K562 (cell line): ENCODE results near the gene RAD21L1. TPM values are rescaled to one million over a fixed set of nuclear protein-coding genes. Genes with fewer than 3 reads are reported as not detected.

Experiments used
- ATAC-seq: fragments of 200-7000 bp; cut with Tn5 transposase; 3 replicates; pipeline ENCODE4 v1.9.1; 2020; ENCODE audit warnings: moderate library complexity
- BruUV-seq: library from RNA; stranded (reverse); fragments of 400-500 nt; replicated peaks from 2 replicates; lab custom pipeline; 2021; lab: Mats Ljungman, UMichigan
- CTCF ChIA-PET: fragments of 300-600 bp; formaldehyde crosslinking; extraction: SDS; loops from one replicate; lab custom pipeline; 2021; ENCODE audit warnings: low intra/inter-chr PET ratio; lab: Yijun Ruan, JAX
- POLR2A ChIA-PET: fragments of 300-600, 350-650 bp; sonication (Branson Sonifier 250); formaldehyde crosslinking; extraction: SDS; loops from one replicate; lab custom pipeline; 2021; ENCODE audit warnings: antibody characterized with exemption, inconsistent platforms; lab: Yijun Ruan, JAX
- DNase-seq, 4 experiments: peaks; one replicate each; pipeline versions ENCODE4 v3.0.0 to v3.0.0-alpha.2; 2011 to 2018; ENCODE audit warnings: low spot score in 3 of 4, mixed read lengths in 3 of 4; ENCODE audit errors: extremely low read depth in 1 of 4
- FAIRE-seq: peaks from 2 replicates; lab custom pipeline; 2011; peaks lifted over from hg19 to GRCh38; lab: Jason Lieb, UNC
- H2AFZ ChIP-seq: 2 replicates; pipeline ENCODE4 v1.6.0; 2011; ENCODE audit warnings: low read depth, low read length, control low read depth, inconsistent platforms
- H3K27ac ChIP-seq: fragments of 200-600 bp; 3 replicates; pipeline ENCODE4 v1.8.0; 2011; ENCODE audit warnings: low read depth, mild to moderate bottlenecking, control low read depth, inconsistent platforms, low read length, moderate library complexity, mixed read lengths; ENCODE audit errors: extremely low read depth
- H3K27me3 ChIP-seq, 2 experiments: fragments of 300-600 bp in 1 of 2; 2 replicates in 1 of 2; 3 replicates in 1 of 2; pipeline versions ENCODE4 v1.6.0 to v1.8.0; 2011; ENCODE audit warnings: inconsistent platforms in 2 of 2, low read length in 2 of 2, mild to moderate bottlenecking in 1 of 2, mixed read lengths in 1 of 2, moderate library complexity in 1 of 2; ENCODE audit not compliant: control insufficient read depth in 2 of 2, insufficient read depth in 2 of 2
- H3K36me3 ChIP-seq: fragments of 300-600 bp; 3 replicates; pipeline ENCODE4 v1.8.0; 2011; ENCODE audit warnings: mild to moderate bottlenecking, low read length, inconsistent platforms; ENCODE audit not compliant: control insufficient read depth, insufficient read depth
- H3K4me1 ChIP-seq, 2 experiments: fragments of 200-600 bp in 1 of 2; replicated peaks in 1 of 2; 2 replicates in 1 of 2; 3 replicates in 1 of 2; pipeline versions ENCODE4 v1.5.1 to v1.8.0; 2011; ENCODE audit warnings: inconsistent platforms in 2 of 2, low read length in 2 of 2, mild to moderate bottlenecking in 1 of 2, mixed read lengths in 1 of 2, moderate library complexity in 1 of 2; ENCODE audit not compliant: control insufficient read depth in 2 of 2, insufficient read depth in 2 of 2
- H3K4me2 ChIP-seq: 2 replicates; pipeline ENCODE4 v1.6.1; 2011; ENCODE audit warnings: low read length, control low read depth, inconsistent platforms, mixed read lengths; ENCODE audit not compliant: insufficient read depth
- H3K4me3 ChIP-seq: fragments of 200-600 bp; sonication (generic), shearing (Covaris generic); 2 replicates; pipeline ENCODE4 v1.5.1; 2016; ENCODE audit warnings: control low read depth, inconsistent platforms
- H3K79me2 ChIP-seq: fragments of 200-600 bp; 3 replicates; pipeline ENCODE4 v1.8.0; 2011; ENCODE audit warnings: low read length, inconsistent platforms; ENCODE audit not compliant: control insufficient read depth, insufficient read depth
- H3K9ac ChIP-seq, 2 experiments: 2 replicates each; pipeline versions ENCODE4 v1.6.0 to v1.6.1; 2011; ENCODE audit warnings: low read depth in 2 of 2, low read length in 2 of 2, control low read depth in 1 of 2, inconsistent platforms in 1 of 2, mild to moderate bottlenecking in 1 of 2, mixed read lengths in 1 of 2; ENCODE audit not compliant: insufficient read depth in 1 of 2
- H3K9me1 ChIP-seq: one replicate; pipeline ENCODE4 v1.6.0; 2011; ENCODE audit warnings: inconsistent platforms, mild to moderate bottlenecking, low read length, moderate library complexity; ENCODE audit not compliant: control insufficient read depth, insufficient read depth
- H3K9me3 ChIP-seq: replicated peaks from 2 replicates; pipeline ENCODE4 v1.5.1; 2011; ENCODE audit warnings: low read depth, low read length, inconsistent platforms; ENCODE audit not compliant: control insufficient read depth, insufficient read depth
- H4K20me1 ChIP-seq: replicated peaks from 2 replicates; pipeline ENCODE4 v1.6.1; 2011; ENCODE audit warnings: low read length, inconsistent platforms, mixed read lengths; ENCODE audit not compliant: control insufficient read depth, insufficient read depth
- C11orf30 ChIP-seq: fragments of 450-650 bp; IDR thresholded peaks from 2 replicates; pipeline ENCODE4 v1.6.1; 2016; ENCODE audit warnings: low read depth, mild to moderate bottlenecking
- MITF ChIP-seq: IDR thresholded peaks from 2 replicates; pipeline ENCODE4 v1.6.1; 2014; ENCODE audit warnings: antibody characterized with exemption
- NFXL1 ChIP-seq: fragments of 450-650 bp; formaldehyde crosslinking; IDR thresholded peaks from 2 replicates; pipeline ENCODE4 v1.4.0; 2021; ENCODE audit warnings: mild to moderate bottlenecking
- ZBTB9 ChIP-seq: fragments of 450-650 bp; formaldehyde crosslinking; IDR thresholded peaks from 2 replicates; pipeline ENCODE4 v1.4.0; 2020; ENCODE audit warnings: mild to moderate bottlenecking, moderate library complexity
- ZNF316 ChIP-seq: fragments of 450-650 bp; IDR thresholded peaks from 2 replicates; pipeline ENCODE4 v1.6.1; 2016
- WGBS: fragments of 100-300 bp; shearing (Covaris generic); methylation state at CpG from one replicate; pipeline ENCODE4 v1.1.6; 2016; ENCODE audit warnings: low coverage, mixed read lengths; ENCODE audit not compliant: insufficient coverage; ENCODE audit errors: missing lambda C conversion rate; 5-methylcytosine and 5-hydroxymethylcytosine counted together
- in situ Hi-C: fragments of 300-500 bp; cut with MboI; formaldehyde crosslinking; loops from 4 replicates; pipeline ENCODE4 v1.15.0; 2018; ENCODE audit warnings: inconsistent platforms, mixed read lengths
- intact Hi-C: fragments of 100-400 bp; cut with micrococcal nuclease; formaldehyde crosslinking; loops from 2 replicates; pipeline ENCODE4 v1.14.2; 2022
- polyA plus RNA-seq, 8 experiments: library from polyadenylated mRNA; depleted of rRNA in 4 of 8; stranded (reverse) in 5 of 8; unstranded in 3 of 8; fragments of >200 nt; fragmentation: Nextera tagmentation in 2 of 8; fragmentation: Illumina TruSeq in 1 of 8; extraction: Ambion mirVana in 2 of 8; extraction: Trizol in 1 of 8; gene quantifications; 2 replicates each; pipeline versions ENCODE4 v1.2.1 to v1.2.3, GENCODE V29; 2011 to 2014; ENCODE audit warnings: inconsistent platforms in 1 of 8, missing spikeins in 1 of 8
- total RNA-seq, 7 experiments: library from RNA; depleted of rRNA in 6 of 7; stranded (reverse); fragments of >200 nt in 6 of 7; fragmentation: Illumina TruSeq in 2 of 7; extraction: Trizol in 2 of 7; gene quantifications; 2 replicates each; pipeline versions ENCODE4 v1.2.1 to v1.2.3, GENCODE V29; 2011 to 2021; ENCODE audit warnings: low replicate concordance in 1 of 7

Gene RAD21L1
- total and polyA plus RNA-seq, 9 of the 15 experiments (the other 6 are each of a cell fraction or from before 2014, with no cell fraction given): 0.17 to 1.7 (median 0.45) TPM; not detected in 1

GRCh38 chr20:1272368-1273100 is 46.7 kb downstream of the RAD21L1 start:
- Histone ChIP-seq H3K9me1 (no peaks in the 10 kb centered on the region), H3K27me3 (no peaks in the 10 kb centered on the region; a peak in 1 of 5 replicates), H2AFZ (no peak overlapping the region), H4K20me1 (no peaks in the 10 kb centered on the region), H3K79me2 (peaks cover under 1% of the 10 kb centered on the region; the same call in 1 of the 3 replicates), H3K4me1 (peaks cover 4 to 28% of the 10 kb centered on the region in 2 experiments; a peak in 4 of 5 replicates), H3K9ac (0 out of 4 replicates have a peak overlapping the region, but pooled peaks of 1 of the 2 experiments have one; percentile 43), H3K9me3 (no peaks in the 10 kb centered on the region), H3K4me2 (no peak overlapping the region), H3K4me3 (no peak overlapping the region), H3K27ac (no peak overlapping the region), H3K36me3 (no peaks in the 10 kb centered on the region; the same call in 2 of the 3 replicates)
- FAIRE-seq: no peak
- no peak for DNase-seq
- POLR2A ChIA-PET: interaction anchor here (0.6 kb wide), 1 partner anchor 151 kb away, joined by 3 read pairs; no protein-coding TSS in a partner anchor
- CTCF ChIA-PET: no interaction called here
- intact Hi-C loops: no loop called here
- BruUV-seq: no TSS peak
- TF ChIP-seq C11orf30 (peak; percentile 45; the same call in 1 of the 2 replicates), ZBTB9 (CRISPR knock-in tag) (no peak), ZNF316 (peak; percentile 67), MITF (no peak), NFXL1 (no peak)
- 55% methylated on average over 2 of the region's 6 CpGs for WGBS
- ATAC-seq: no peak
- in situ Hi-C loops: no loop called here
